ENCODE results near the gene ZNF626.

ZNF626 gene

DNA sequence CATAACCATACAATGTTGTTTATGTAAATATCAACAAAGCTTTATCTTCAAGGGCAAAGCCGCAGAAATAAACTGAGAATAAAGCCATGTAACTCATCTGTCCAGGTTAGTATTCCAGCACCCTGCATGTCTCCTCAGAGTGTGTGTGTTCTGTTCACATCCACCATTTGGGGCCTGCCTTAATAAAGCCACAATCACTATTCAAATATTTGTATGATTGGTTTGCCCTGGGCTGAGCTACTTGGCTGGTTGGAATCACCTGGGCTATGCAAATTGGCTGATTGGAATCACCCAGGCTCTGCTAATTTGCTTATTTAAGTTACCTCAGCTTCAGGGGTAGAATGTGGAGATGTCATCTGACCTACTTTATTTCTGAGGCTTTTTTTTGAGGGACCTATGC lies 53.4 kb downstream of the ZNF626 start:
- no peaks in the 10 kb centered on the region for H3K4me1 Mint-ChIP-seq (ENCODE audit: low read depth)
- H3K27ac Mint-ChIP-seq: no peak overlapping the region
- no peak overlapping the region for H3K4me3 Mint-ChIP-seq
- no peaks in the 10 kb centered on the region for H3K27me3 Mint-ChIP-seq (ENCODE audit: low read depth)
- H3K9me3 Mint-ChIP-seq: peaks cover 52% of the 10 kb centered on the region
- H3K36me3 Mint-ChIP-seq (ENCODE audit: low read depth): no peaks in the 10 kb centered on the region
